Astrocyte (in vitro differentiated cells and primary cell): ENCODE results near the gene HPD. TPM values are rescaled to one million over a fixed set of nuclear protein-coding genes. Genes with fewer than 3 reads are reported as not detected.

Experiments
- DNase-seq: peaks from one replicate; pipeline ENCODE4 v3.0.0-alpha.2; 2010; ENCODE audit warnings: low read depth
- FAIRE-seq: peaks from 2 replicates; lab custom pipeline; 2011; peaks lifted over from hg19 to GRCh38; lab: Jason Lieb, UNC
- H2AFZ ChIP-seq: 2 replicates; pipeline ENCODE4 v1.6.0; 2012; ENCODE audit warnings: low read depth, low read length, inconsistent platforms
- H3K27ac ChIP-seq: 2 replicates; pipeline ENCODE4 v1.5.1; 2011; ENCODE audit warnings: low read depth, low read length, inconsistent platforms
- H3K27me3 ChIP-seq: 2 replicates; pipeline ENCODE4 v1.6.0; 2011; ENCODE audit warnings: low read length, inconsistent platforms; ENCODE audit not compliant: insufficient read depth
- H3K36me3 ChIP-seq: 2 replicates; pipeline ENCODE4 v1.5.1; 2011; ENCODE audit warnings: low read length, inconsistent platforms; ENCODE audit not compliant: insufficient read depth
- H3K4me1 ChIP-seq: 2 replicates; pipeline ENCODE4 v1.5.1; 2011; ENCODE audit warnings: low read length, inconsistent platforms; ENCODE audit not compliant: insufficient read depth
- H3K4me2 ChIP-seq: 2 replicates; pipeline ENCODE4 v1.6.0; 2012; ENCODE audit warnings: low read length, inconsistent platforms
- H3K4me3 ChIP-seq: 2 replicates; pipeline ENCODE4 v1.5.1; 2011; ENCODE audit warnings: low read depth, mild to moderate bottlenecking, low read length, inconsistent platforms; ENCODE audit not compliant: insufficient read depth
- H3K79me2 ChIP-seq: 2 replicates; pipeline ENCODE4 v1.6.0; 2012; ENCODE audit warnings: mild to moderate bottlenecking, low read length, inconsistent platforms; ENCODE audit not compliant: insufficient read depth
- H3K9ac ChIP-seq: 2 replicates; pipeline ENCODE4 v1.6.0; 2012; ENCODE audit warnings: mild to moderate bottlenecking, low read length, inconsistent platforms
- H3K9me3 ChIP-seq: 2 replicates; pipeline ENCODE4 v1.5.1; 2012; ENCODE audit warnings: low read depth, mild to moderate bottlenecking, low read length, inconsistent platforms; ENCODE audit not compliant: insufficient read depth
- H4K20me1 ChIP-seq: 2 replicates; pipeline ENCODE4 v1.6.0; 2012; ENCODE audit warnings: low read length, inconsistent platforms; ENCODE audit not compliant: insufficient read depth
- H3K27ac Mint-ChIP-seq: one replicate; pipeline ENCODE4 v1.8.0; 2021; ENCODE audit warnings: mild to moderate bottlenecking, mixed read lengths; ENCODE audit not compliant: unreplicated experiment
- H3K27me3 Mint-ChIP-seq: one replicate; pipeline ENCODE4 v1.8.0; 2021; ENCODE audit warnings: low read depth, mixed read lengths; ENCODE audit not compliant: unreplicated experiment
- H3K36me3 Mint-ChIP-seq: one replicate; pipeline ENCODE4 v1.8.0; 2021; ENCODE audit warnings: low read depth, mixed read lengths; ENCODE audit not compliant: unreplicated experiment
- H3K4me1 Mint-ChIP-seq: one replicate; pipeline ENCODE4 v1.8.0; 2021; ENCODE audit warnings: low read depth, mixed read lengths; ENCODE audit not compliant: unreplicated experiment
- H3K4me3 Mint-ChIP-seq: one replicate; pipeline ENCODE4 v1.8.0; 2021; ENCODE audit warnings: mild to moderate bottlenecking, moderate library complexity, mixed read lengths; ENCODE audit not compliant: unreplicated experiment
- H3K9me3 Mint-ChIP-seq: one replicate; pipeline ENCODE4 v1.8.0; 2021; ENCODE audit warnings: mild to moderate bottlenecking, mixed read lengths; ENCODE audit not compliant: unreplicated experiment
- CTCF ChIP-seq: IDR thresholded peaks from 2 replicates; pipeline ENCODE4 v1.5.1; 2011; ENCODE audit warnings: low read depth, mild to moderate bottlenecking, inconsistent platforms, low read length, moderate library complexity; ENCODE audit not compliant: insufficient read depth
- EZH2 ChIP-seq: IDR thresholded peaks from 2 replicates; pipeline ENCODE4 v1.6.1; 2012; ENCODE audit warnings: mild to moderate bottlenecking, low read length, inconsistent platforms; ENCODE audit not compliant: insufficient read depth
- total RNA-seq: library from RNA; stranded (reverse); gene quantifications from 2 replicates; pipeline ENCODE4 v1.2.1, GENCODE V29; 2021

HPD gene
- total RNA-seq, 1 donor from 2014 or later: not detected

GRCh38 chr12:121819212-121819949, 39.3 kb downstream of the HPD start:
- TF ChIP-seq CTCF (no peak), EZH2 (no peak)
- peaks cover 41% of the 10 kb centered on the region for H3K36me3 ChIP-seq
- H3K27ac Mint-ChIP-seq: peak overlapping the region; percentile 47

GRCh38 chr12:121817648-121818043, 41.0 kb downstream of the HPD start:
- Mint-ChIP-seq H3K9me3 (no peaks in the 10 kb centered on the region), H3K4me1 (no peaks in the 10 kb centered on the region), H3K36me3 (peaks cover 10% of the 10 kb centered on the region), H3K27ac (peak overlapping the region; percentile 34), H3K4me3 (no peak overlapping the region), H3K27me3 (no peaks in the 10 kb centered on the region)
- DNase-seq (no peak), FAIRE-seq (no peak)
- H3K27ac ChIP-seq: no peak overlapping the region
- H3K4me2 ChIP-seq: no peak overlapping the region
- H3K36me3 ChIP-seq: peaks cover 34% of the 10 kb centered on the region
- H2AFZ ChIP-seq: no peak overlapping the region
- TF ChIP-seq EZH2 (no peak), CTCF (no peak)
- H3K9ac ChIP-seq: no peak overlapping the region
- no peak overlapping the region for H3K4me3 ChIP-seq
- peaks cover 40% of the 10 kb centered on the region for H3K79me2 ChIP-seq
- H3K27me3 ChIP-seq: no peaks in the 10 kb centered on the region
- no peaks in the 10 kb centered on the region for H3K9me3 ChIP-seq
- peaks cover 57% of the 10 kb centered on the region for H4K20me1 ChIP-seq
- H3K4me1 ChIP-seq: peaks cover 6% of the 10 kb centered on the region

More at GRCh38 chr12:121819212-121819949, 39.3 kb downstream of the HPD start:
- no peak for DNase-seq
- peaks cover 10% of the 10 kb centered on the region for H3K36me3 Mint-ChIP-seq
- Histone ChIP-seq H3K27me3 (no peaks in the 10 kb centered on the region), H3K4me3 (no peak overlapping the region), H3K79me2 (peaks cover 24% of the 10 kb centered on the region), H3K27ac (no peak overlapping the region), H3K4me2 (no peak overlapping the region), H3K9ac (no peak overlapping the region), H2AFZ (no peak overlapping the region), H4K20me1 (peaks cover 53% of the 10 kb centered on the region), H3K4me1 (no peaks in the 10 kb centered on the region), H3K9me3 (no peaks in the 10 kb centered on the region)
- H3K4me3 Mint-ChIP-seq: peak overlapping the region; percentile 60
- no peaks in the 10 kb centered on the region for H3K9me3 Mint-ChIP-seq
- no peaks in the 10 kb centered on the region for H3K4me1 Mint-ChIP-seq
- no peak for FAIRE-seq
- no peaks in the 10 kb centered on the region for H3K27me3 Mint-ChIP-seq
